Transverse colon (tissue), 4 donors: ENCODE measurements around the gene H2BK1. TPM values are rescaled to one million over a fixed set of nuclear protein-coding genes. Genes with fewer than 3 reads are reported as not detected.

ENCODE experiments used
- DNase-seq: peaks from one replicate; pipeline ENCODE4 v3.0.0-alpha.2; 2019
- H3K27ac ChIP-seq, 4 donors: fragments of 200-600 bp; sonication (generic); 2 replicates each; pipeline ENCODE4 v1.5.1; 2016 to 2018; ENCODE audit warnings: inconsistent platforms in 4 of 4
- H3K27me3 ChIP-seq: fragments of 200-600 bp; sonication (generic); 2 replicates; pipeline ENCODE4 v1.5.1; 2017; ENCODE audit warnings: inconsistent platforms
- H3K36me3 ChIP-seq, 4 donors: fragments of 200-600 bp; sonication (generic); 2 replicates each; pipeline ENCODE4 v1.5.1; 2017 to 2019; ENCODE audit warnings: inconsistent platforms in 4 of 4
- H3K4me1 ChIP-seq, 4 donors: fragments of 200-600 bp; sonication (generic); 2 replicates each; pipeline ENCODE4 v1.5.1; 2017 to 2020; ENCODE audit warnings: inconsistent platforms in 4 of 4
- H3K4me3 ChIP-seq, 4 donors: fragments of 200-600 bp; sonication (generic); 1 replicate in 1 of 4; 2 replicates in 3 of 4; pipeline versions ENCODE4 v1.5.1 to v1.6.1; 2017 to 2019; ENCODE audit warnings: inconsistent platforms in 4 of 4
- H3K9me3 ChIP-seq, 2 donors: fragments of 200-600 bp; sonication (generic); 2 replicates each; pipeline ENCODE4 v1.5.1; 2017 to 2019; ENCODE audit warnings: inconsistent platforms in 2 of 2
- CTCF ChIP-seq, 5 experiments: fragments of 200-600 bp in 3 of 5; fragments of 450-650 bp in 2 of 5; sonication (generic) in 3 of 5; IDR thresholded peaks; 1 replicate in 2 of 5; 2 replicates in 3 of 5; pipeline ENCODE4 v1.5.1; 2016 to 2017; ENCODE audit warnings: antibody characterized with exemption in 5 of 5, inconsistent platforms in 3 of 5, mild to moderate bottlenecking in 2 of 5, moderate library complexity in 1 of 5
- EP300 ChIP-seq: sonication (generic); formaldehyde crosslinking; IDR thresholded peaks from one replicate; pipeline ENCODE4 v1.6.1; 2017; ENCODE audit warnings: antibody characterized with exemption, low read depth
- POLR2A ChIP-seq: fragments of 450-650 bp; IDR thresholded peaks from one replicate; pipeline ENCODE4 v1.6.1; 2016; ENCODE audit warnings: antibody characterized with exemption, mild to moderate bottlenecking, moderate library complexity
- POLR2AphosphoS5 ChIP-seq, 3 donors: sonication (generic); formaldehyde crosslinking; IDR thresholded peaks; one replicate each; pipeline ENCODE4 v1.6.1; 2016; ENCODE audit warnings: antibody characterized with exemption in 3 of 3
- WGBS, 2 donors: methylation state at CpG; one replicate each; pipeline ENCODE4 v1.1.5; 2018; ENCODE audit warnings: low coverage in 1 of 2; 5-methylcytosine and 5-hydroxymethylcytosine counted together
- in situ Hi-C, 4 donors: fragments of 200-750 bp; cut with MboI; loops; one replicate each; pipeline versions ENCODE4 v1.15.0 to v1.15.1; 2017; ENCODE audit warnings: low sequenced_read_pairs in 3 of 4, low pct_ligation_motif_present in 1 of 4, low pct_unique_long_range_greater_than_20kb in 1 of 4
- intact Hi-C: fragments of 100-400 bp; cut with DNase I; formaldehyde crosslinking; loops from one replicate; pipeline ENCODE4 v1.15.1; 2023; ENCODE audit warnings: low total_unique reads
- total RNA-seq, 4 donors: library from RNA; depleted of rRNA; stranded (reverse); fragments of >200 nt; gene quantifications; one replicate each; pipeline ENCODE4 v1.1.0, GENCODE V29; 2016

H2BK1 gene
- total RNA-seq, 4 donors from 2014 or later, result not detected

DNA sequence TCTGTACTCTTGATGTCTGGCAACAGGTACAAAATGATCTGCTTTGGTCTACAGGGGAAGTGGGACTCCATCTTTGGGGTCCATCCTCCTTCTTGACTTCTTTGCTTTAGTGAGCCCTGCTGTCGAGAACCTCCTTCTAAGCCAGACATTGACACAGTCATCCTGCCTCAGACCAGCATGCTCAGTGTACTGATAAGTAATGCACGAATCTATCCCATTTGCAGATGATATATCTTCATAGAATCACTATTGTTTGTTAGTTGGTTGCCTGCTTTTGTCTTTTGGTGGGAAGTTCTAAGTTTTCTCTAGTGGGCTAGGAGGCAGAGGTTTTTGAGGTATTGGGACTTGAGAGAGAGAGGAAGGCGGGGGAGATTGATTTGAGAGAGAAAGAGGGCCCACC is 8.9 kb downstream of the H2BK1 start:
- Histone ChIP-seq H3K36me3 (no peaks in the 10 kb centered on the region), H3K4me1 (peaks cover 0 to 4% (median 0%) of the 10 kb centered on the region in 4 donors), H3K9me3 (no peaks in the 10 kb centered on the region), H3K27ac (no peak overlapping the region), H3K4me3 (no peak overlapping the region), H3K27me3 (peaks cover 24% of the 10 kb centered on the region)
- TF ChIP-seq POLR2AphosphoS5 (IDR thresholded peaks at IDR 0.05) (no peak), EP300 (no peak), POLR2A (no peak)
- DNase-seq, result no peak
- intact Hi-C loops (no loop called here), in situ Hi-C loops (no loop called here)
- WGBS, 2 donors, result 80 to 100% methylated on average over 2 to 3 of the region's 3 CpGs

- WGBS, 2 donors, result 40 to 68% methylated on average over 3 to 30 of the region's 30 CpGs
- intact Hi-C loops, result no loop called here
- in situ Hi-C loops, result no loop called here
- no peak for DNase-seq
- Histone ChIP-seq H3K36me3 (no peaks in the 10 kb centered on the region), H3K4me1 (peaks cover 0 to 4% (median 0%) of the 10 kb centered on the region in 4 donors), H3K27ac (no peak overlapping the region), H3K9me3 (no peaks in the 10 kb centered on the region), H3K27me3 (peaks cover 13% of the 10 kb centered on the region), H3K4me3 (no peak overlapping the region)
- TF ChIP-seq EP300, result no peak
- TF ChIP-seq POLR2AphosphoS5 (IDR thresholded peaks at IDR 0.05), result no peak
- TF ChIP-seq POLR2A, result no peak
- TF ChIP-seq CTCF (IDR thresholded peaks at IDR 0.05), result no peak
Observed at GRCh38 chr7:151198945-151199848, 11.1 kb downstream of the H2BK1 start.

GRCh38 chr7:151197932-151198331 is 12.4 kb downstream of the H2BK1 start:
- Histone ChIP-seq H3K27ac (no peak overlapping the region), H3K4me1 (peaks cover 0 to 4% (median 0%) of the 10 kb centered on the region in 4 donors), H3K36me3 (no peaks in the 10 kb centered on the region), H3K9me3 (no peaks in the 10 kb centered on the region), H3K27me3 (peaks cover 4% of the 10 kb centered on the region), H3K4me3 (no peak overlapping the region)
- intact Hi-C loops (no loop called here), in situ Hi-C loops (no loop called here)
- no peak for TF ChIP-seq EP300
- TF ChIP-seq POLR2A, result no peak
- DNase-seq, result no peak

DNA sequence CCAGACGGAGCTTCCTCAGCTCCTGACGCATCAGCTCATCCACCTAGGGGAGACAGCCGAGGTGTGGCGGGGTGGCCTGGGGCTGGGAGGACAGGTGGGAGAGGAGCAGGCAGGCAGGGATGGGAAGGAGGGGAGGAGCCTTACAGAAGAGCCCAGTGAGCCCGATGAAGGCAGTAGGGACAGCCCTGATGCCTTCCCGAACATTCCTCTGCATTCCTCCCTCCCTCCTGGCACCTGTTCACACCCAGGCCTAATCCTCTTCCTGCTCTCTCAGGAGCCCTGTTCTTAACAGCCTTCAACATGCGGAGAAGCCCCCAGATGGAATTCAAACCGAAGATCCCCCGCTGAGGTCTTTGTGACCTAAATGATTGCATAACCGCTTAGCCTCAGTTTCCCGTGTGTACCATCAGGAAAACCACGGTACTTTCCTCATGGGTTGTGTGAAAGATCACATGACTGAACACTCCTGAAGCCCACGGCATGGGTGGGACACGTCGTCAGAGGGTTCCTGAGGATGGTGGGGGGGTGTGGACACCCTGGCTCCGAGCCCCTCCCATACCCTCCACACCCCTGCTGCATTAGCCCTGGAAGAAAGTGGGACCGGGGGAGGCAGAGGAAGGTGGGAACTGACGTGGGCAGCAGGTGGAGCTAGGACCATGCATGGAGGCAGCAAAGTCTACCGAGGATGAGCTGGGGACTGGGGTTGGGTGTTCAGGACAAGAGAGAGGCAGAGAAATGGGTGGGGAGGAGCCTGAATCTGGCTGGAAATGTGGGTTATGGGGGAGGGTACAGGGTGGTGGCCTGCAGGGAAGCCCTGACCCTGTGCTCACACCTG is 14.5 kb downstream of the H2BK1 start:
- in situ Hi-C loops, result no loop called here
- DNase-seq, result no peak
- 41 to 54% methylated on average over 8 to 19 of the region's 19 CpGs for WGBS, 2 donors

More for the DNA sequence above, 14.5 kb downstream of the H2BK1 start:
- Histone ChIP-seq H3K27ac (no peak overlapping the region), H3K27me3 (peaks cover 4% of the 10 kb centered on the region), H3K9me3 (no peaks in the 10 kb centered on the region), H3K4me3 (no peak overlapping the region), H3K36me3 (no peaks in the 10 kb centered on the region), H3K4me1 (peaks cover 0 to 4% (median 0%) of the 10 kb centered on the region in 4 donors)
- no peak for TF ChIP-seq POLR2AphosphoS5 (IDR thresholded peaks at IDR 0.05)
- no peak for TF ChIP-seq EP300
- TF ChIP-seq CTCF (IDR thresholded peaks at IDR 0.05), result no peak
- TF ChIP-seq POLR2A, result no peak
- intact Hi-C loops, result no loop called here
